ENCODE results near the gene MAK.
"Not testable (repeated sequence)": the region's sequence is repeated elsewhere in the genome, so short reads cannot be mapped to it uniquely, and the experiment has no call there.

MAK gene

GRCh38 chr6:10771371-10771894 lies 66.9 kb downstream of the MAK start:
- DNase-seq, result no peak

- no peak for DNase-seq
Measured at GRCh38 chr6:10769419-10769818, 68.9 kb downstream of the MAK start.

- peak in 1 of 14 donors; percentile 55 for DNase-seq
Measured at GRCh38 chr6:10763006-10763405, 75.3 kb downstream of the MAK start.

- DNase-seq, result peak in 2 of 14 donors; percentile 6 to 12
Measured at GRCh38 chr6:10759884-10760329, 78.4 kb downstream of the MAK start.

GRCh38 chr6:10759312-10759839 lies 79.0 kb downstream of the MAK start:
- peak in 1 of 14 donors; percentile 5 for DNase-seq

- no peak for DNase-seq
Measured at GRCh38 chr6:10756085-10756484, 82.3 kb downstream of the MAK start.

- DNase-seq, result not testable (repeated sequence)
Measured at GRCh38 chr6:10751757-10752156, 86.6 kb downstream of the MAK start.

- not testable (repeated sequence) for DNase-seq
Measured at GRCh38 chr6:10750568-10750967, 87.8 kb downstream of the MAK start.

GRCh38 chr6:10749734-10750133 lies 88.6 kb downstream of the MAK start:
- DNase-seq, result no peak

GRCh38 chr6:10747251-10747972 lies 90.9 kb downstream of the MAK start, which contains the start of gene TMEM14B:
Gene TMEM14B (plus strand): TSS chr6:10747805. CDS start chr6:10749246, 1,441 bp downstream.
- peak; percentile 78 to 99 (median 96) for DNase-seq

GRCh38 chr6:10746915-10747250 lies 91.5 kb downstream of the MAK start:
- no peak for DNase-seq

GRCh38 chr6:10745116-10745515 lies 93.2 kb downstream of the MAK start:
- no peak for DNase-seq

GRCh38 chr6:10743515-10743914 lies 94.8 kb downstream of the MAK start:
- DNase-seq, result no peak

- no peak for DNase-seq
Measured at GRCh38 chr6:10742251-10742650, 96.1 kb downstream of the MAK start.

GRCh38 chr6:10741643-10742042 lies 96.7 kb downstream of the MAK start:
- not testable (repeated sequence) for DNase-seq

GRCh38 chr6:10740061-10740460 lies 98.3 kb downstream of the MAK start:
- DNase-seq, result no peak

GRCh38 chr6:10736731-10737130 lies 101.6 kb downstream of the MAK start:
- no peak for DNase-seq

- DNase-seq, result no peak
Measured at GRCh38 chr6:10733863-10734262, 104.5 kb downstream of the MAK start.

GRCh38 chr6:10733151-10733715 lies 105.1 kb downstream of the MAK start:
- DNase-seq, result no peak

GRCh38 chr6:10730254-10730653 lies 108.1 kb downstream of the MAK start:
- no peak for DNase-seq

- peak in 10 of 14 donors; percentile 1 to 49 (median 22) for DNase-seq
Measured at GRCh38 chr6:10725716-10726115, 112.6 kb downstream of the MAK start.

GRCh38 chr6:10725044-10725443 lies 113.3 kb downstream of the MAK start:
- DNase-seq, result no peak

GRCh38 chr6:10723567-10723881 lies 114.8 kb downstream of the MAK start:
- DNase-seq, result no peak
